GM19023 (cell line): ENCODE data around the gene ARHGAP26.
A peak's percentile ranks its signal among the peaks of the same experiment; 100 is the strongest.

ENCODE experiments used
- ATAC-seq: cut with Tn5 transposase; IDR thresholded peaks from one replicate; pipeline ENCODE4 v1.9.1; 2021; ENCODE audit warnings: mild to moderate bottlenecking, moderate library complexity; ENCODE audit not compliant: unreplicated experiment

The ARHGAP26 gene

GRCh38 chr5:142769793-142770649 is at the start of gene ARHGAP26:
ARHGAP26 (plus strand) TSS chr5:142770377; CDS start chr5:142770762, 385 bp downstream.
- ATAC-seq = peak; percentile 98

DNA sequence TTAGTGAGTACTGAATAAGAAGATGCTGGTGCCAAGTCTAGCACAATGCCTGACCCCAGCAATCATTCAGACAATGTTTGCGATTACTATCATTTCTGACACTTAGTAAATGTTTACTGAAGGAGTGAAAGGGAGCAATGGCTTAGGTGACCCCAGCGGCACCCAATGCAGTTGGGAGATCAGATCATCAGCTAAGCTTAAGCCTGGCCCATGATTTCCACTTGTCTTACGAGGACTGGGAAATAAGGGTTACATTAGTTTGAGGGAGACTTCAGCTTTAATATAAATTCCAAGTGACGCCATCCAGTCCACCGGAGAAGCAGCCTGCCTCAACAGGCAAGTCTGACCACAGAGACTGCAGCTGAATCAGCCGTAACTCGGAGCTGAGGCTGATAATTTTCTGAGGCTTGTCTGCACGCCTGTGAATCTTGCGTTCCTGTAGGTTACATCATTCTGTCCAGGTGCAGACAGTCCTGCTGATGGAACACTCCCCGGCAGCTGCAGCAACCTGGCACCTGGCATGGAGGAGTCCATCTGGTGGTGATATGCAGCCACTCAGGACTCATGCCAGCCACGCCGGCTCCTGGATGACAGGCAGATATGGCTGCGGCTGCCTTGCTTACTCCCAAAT is 49.4 kb upstream of the ARHGAP26 start:
- no peak for ATAC-seq

DNA sequence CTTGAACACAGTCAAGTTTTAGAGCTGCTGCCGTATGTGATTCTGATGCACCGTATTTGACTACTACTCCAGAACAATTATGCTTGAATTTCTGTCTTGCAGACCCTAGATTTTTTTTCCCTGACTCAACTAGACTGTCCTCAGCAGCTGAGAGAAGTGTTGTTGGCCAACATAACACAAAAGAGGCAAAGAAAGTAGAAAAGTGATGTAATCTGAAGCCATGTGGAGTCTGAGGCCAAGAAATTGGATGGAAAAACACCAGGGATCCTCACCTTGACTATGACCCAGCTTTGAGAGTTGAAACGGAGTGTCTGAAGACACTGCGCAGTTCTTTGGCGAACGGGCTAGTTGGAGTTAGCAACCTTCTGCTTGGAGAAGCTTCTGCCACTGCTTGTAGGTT is 48.0 kb upstream of the ARHGAP26 start:
- no peak for ATAC-seq

- ATAC-seq = no peak
Measured at GRCh38 chr5:142722896-142723295, 47.3 kb upstream of the ARHGAP26 start.

DNA sequence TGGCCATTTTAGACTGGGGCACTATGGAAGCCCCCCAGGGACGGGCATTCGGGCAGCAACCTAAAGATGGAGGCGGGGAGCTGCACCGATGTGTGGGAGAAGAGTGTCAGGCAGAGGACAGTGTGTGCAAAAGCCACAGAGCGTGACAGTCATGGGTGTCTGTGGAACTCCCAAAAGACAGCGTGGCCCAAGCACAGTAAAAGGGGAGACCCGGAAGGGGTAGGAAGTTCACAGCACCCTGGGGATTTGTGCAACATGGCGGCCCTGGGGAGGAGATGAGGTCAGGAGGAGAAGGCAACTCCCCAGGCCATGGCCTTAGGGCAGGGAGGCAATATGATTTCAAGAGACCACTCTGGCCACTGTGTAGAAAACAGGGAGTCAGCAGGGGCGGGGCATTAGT is 45.4 kb upstream of the ARHGAP26 start:
- no peak for ATAC-seq

GRCh38 chr5:142725231-142726187 is 44.7 kb upstream of the ARHGAP26 start:
- ATAC-seq = no peak

DNA sequence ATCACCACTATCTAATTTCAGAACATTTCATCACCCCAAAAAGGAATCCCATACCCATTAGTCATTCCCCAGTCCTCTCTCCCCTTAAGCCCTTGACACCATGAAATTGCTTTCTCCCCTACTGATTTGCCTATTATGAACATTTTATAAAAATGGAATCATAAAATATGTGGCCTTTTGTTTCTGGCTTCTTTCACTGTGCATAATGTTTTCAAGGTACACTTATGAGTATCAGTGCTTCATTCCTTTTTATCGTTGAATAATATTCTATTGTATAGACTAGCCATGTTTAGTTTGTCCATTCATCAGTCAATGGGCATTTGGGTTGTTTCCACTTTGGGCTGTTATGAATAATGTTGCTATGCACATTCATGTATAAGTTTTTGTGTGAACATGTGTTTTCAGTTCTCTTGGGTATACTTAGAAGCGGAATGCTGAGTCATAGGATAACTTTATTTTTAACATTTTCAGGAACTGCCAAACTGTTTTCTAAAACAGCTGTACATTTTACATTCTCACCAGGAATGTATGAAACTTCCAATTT is 43.9 kb upstream of the ARHGAP26 start:
- no peak for ATAC-seq

GRCh38 chr5:142727735-142728047 is 42.5 kb upstream of the ARHGAP26 start:
- no peak for ATAC-seq

- ATAC-seq = no peak
Measured at GRCh38 chr5:142735323-142736246, 34.6 kb upstream of the ARHGAP26 start.

DNA sequence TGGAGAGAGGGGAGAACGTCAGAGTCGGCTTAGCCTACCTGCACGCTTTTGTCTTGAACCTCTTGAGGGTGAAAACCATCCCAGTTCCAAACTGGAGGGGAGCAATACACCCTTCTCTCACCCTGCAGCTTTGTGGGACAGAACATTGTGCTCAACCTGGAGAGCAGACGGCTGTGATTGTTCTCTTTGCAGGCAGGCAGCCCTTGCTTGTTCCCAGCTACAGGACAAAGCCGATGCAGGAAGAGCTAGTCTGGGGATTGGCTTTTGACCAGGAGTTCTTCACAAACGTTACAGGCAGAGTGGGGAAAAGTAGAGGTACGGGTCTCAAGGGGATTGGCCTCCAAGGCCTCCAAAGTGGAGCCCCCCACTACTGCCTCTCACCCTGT is 33.9 kb upstream of the ARHGAP26 start:
- no peak for ATAC-seq

DNA sequence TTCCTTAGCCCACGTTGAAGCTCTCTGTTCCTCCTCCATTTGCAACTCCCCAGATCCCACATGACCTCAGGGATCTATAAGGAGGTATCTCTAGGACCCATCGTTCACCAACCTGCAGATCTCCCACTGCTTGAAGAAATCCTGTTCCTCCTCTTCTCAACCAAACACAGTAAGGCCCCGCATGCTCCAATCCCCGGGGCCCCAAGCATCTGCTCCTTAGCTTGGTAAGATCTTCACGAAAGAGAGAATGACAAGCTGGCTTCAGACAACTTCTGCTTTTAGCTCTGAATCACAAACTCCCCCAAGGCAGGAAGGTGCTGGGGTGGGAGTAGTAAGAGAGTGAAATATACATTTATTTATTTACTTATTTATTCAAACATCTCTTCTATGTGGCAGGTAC is 33.0 kb upstream of the ARHGAP26 start:
- ATAC-seq = no peak

DNA sequence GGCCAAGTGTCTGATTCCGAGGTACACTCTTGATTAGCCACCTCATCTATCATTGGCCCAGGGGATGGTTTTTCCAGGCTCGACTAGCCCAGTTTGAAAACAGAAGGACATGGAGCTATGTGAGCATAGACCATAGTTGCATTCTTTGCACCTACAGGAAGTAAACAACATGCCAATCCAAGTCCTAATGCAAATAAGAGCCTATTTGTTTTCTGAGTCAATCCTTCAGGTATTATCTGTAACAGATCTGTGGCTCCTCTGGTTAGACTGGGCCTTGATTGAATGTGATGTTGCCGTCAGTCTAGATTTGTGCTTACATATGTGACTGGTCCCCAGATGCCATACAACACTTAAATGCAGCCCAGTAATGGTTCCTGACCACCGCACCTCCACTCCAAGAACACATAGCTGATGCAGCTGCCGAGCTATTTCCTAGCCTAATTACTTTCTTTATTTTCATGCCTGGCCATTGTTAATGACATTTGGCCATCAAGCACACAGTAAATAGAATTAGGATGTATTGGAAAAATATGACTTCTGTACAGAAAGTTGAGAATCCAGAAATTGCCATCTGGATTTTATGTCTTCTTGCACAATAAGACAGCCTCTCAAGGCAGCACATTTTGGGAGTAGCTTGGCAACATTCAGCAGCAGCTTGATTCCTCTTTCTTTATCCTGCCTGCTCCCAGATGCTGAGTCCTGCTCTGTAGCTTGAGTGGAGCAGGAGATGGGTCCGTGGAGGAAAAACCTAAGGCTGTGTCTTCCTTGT is 29.5 kb upstream of the ARHGAP26 start:
- ATAC-seq = no peak

DNA sequence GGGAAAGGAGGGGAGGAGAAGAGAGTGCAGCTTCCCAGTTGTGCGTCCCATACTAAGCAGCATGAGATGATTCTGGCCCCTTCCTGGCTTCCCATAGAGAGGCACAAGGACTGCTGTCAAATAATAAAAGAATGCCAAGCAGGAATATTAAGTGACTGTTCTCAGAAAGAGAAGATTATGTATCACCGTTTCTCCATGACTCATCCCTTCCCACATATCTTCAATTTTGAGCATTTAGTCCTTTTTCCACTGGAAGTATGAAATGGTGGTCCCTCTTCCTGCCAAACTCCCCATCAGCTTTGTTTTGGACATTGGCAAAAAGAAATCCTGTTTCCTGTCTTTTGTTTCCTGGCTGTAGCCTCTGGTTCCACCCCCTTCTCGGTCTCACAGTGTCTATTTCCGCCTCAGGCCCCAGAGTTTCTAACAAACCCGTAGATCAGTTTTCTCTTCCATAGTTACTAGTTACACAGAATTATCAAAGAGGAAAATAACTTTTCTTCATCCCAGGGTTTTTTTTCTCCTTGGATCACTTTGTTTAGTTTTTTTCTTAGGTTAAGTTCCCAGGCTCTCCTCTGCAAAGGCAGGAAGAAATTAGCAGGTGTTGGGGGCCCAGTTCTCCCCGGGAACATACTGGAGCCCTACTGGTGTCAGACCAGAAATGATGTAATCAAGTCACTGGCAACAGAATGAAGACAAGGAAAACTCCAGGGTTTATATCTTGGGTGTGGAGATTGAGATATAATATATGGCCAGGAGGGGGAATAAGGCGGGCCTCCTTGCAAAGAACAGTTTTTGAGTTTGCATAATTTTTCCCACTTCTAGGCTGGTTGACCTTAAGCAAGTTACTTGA is 26.4 kb upstream of the ARHGAP26 start:
- ATAC-seq = no peak

DNA sequence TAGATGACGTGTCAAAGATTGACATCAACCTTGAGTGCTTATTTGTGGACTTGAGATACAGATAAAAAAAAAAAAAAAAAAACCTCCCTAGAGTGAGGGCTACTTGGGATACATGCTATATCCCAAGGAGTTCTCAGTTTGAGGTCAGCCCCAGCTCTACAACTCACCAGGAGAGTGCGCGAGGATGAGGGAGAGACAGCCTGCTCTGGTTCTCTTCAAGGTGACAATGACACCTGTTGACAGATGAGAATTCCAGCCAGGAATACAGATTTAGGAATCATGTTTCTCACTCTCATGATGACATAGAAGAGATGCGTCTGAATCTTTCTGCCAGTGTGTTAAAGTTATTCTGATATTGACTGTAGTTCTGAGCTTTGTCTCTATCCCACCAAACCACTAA is 24.9 kb upstream of the ARHGAP26 start:
- no peak for ATAC-seq

DNA sequence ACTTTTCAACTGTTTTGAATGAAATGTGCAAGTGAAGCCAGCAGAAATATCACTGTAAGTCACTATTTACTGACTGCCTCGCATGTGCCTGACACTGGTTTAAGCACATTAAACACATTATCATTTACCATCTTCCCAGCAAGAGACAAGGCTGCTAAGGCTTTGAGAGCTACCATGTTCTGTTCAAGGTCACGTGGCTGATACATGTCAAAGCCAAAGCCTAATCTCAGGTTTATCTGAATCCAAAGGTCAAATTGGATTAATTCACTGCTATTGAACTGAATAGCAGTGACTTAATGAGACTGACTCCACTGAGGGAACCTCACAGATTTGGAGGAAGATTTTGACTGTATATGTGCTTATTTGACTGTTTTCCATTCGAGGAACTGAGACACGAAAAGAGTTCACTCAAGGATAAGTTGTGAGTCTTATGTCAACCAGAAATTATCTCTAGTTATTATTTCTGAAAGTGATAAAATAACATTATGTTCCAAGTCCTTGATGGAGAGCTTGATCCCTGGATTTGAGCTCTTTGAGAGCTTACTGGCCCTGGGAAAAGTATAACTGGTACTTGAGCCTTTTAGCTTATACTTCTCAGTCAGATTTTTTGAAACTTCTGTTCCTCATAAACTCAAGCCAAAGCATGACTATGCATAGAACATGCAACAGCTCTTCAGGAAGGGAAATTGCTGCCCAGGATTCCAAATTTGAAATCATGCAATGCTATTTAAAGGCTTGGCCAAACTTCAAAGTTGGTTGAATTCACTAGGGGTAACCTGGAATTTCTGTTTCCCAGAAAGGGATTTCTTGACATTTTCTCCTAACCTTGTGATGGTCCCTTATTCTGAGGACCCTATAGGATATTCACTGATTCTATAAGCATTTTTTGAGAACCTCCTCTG is 23.4 kb upstream of the ARHGAP26 start:
- no peak for ATAC-seq

DNA sequence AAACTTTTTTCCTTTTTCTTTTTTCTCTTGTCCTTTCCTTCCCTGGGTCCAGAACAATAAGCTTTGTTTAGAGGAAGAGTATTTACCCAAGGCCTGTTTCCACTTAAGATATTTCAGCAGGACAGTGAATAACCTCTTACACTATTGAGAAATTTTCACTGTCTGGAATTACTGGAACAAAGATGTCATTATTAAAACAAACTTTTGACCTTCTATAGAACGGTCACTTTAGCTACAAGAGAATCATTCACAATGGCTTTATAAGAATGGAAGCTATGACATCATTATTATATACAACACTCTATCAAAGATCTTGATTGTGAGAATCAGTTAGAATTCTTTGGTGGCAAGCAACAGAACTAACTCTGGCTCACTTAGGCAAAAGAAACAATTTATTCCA is 22.0 kb upstream of the ARHGAP26 start:
- no peak for ATAC-seq

GRCh38 chr5:142748568-142749249 is 21.5 kb upstream of the ARHGAP26 start:
- ATAC-seq = no peak
